Neural progenitor cell (in vitro differentiated cells): ENCODE data around the gene DOK4. TPM values are rescaled to one million over a fixed set of nuclear protein-coding genes. Genes with fewer than 3 reads are reported as not detected.

Experiments used
- DNase-seq: peaks from one replicate; pipeline ENCODE4 v3.0.0-alpha.2; 2016; ENCODE audit warnings: low spot score
- H2AFZ ChIP-seq: fragments of 200-600 bp; sonication (generic); replicated peaks from 2 replicates; pipeline ENCODE4 v1.6.1; 2016; ENCODE audit warnings: antibody characterized with exemption
- H3F3A ChIP-seq: fragments of 200-600 bp; sonication (generic); 2 replicates; pipeline ENCODE4 v1.6.1; 2016; ENCODE audit warnings: antibody characterized with exemption, low read depth
- H3K27ac ChIP-seq: fragments of 200-600 bp; sonication (generic); 2 replicates; pipeline ENCODE4 v1.5.1; 2016; ENCODE audit warnings: mild to moderate bottlenecking
- H3K27me3 ChIP-seq: fragments of 200-600 bp; sonication (generic); 2 replicates; pipeline ENCODE4 v1.6.1; 2016; ENCODE audit warnings: mild to moderate bottlenecking, moderate library complexity
- H3K36me3 ChIP-seq: fragments of 200-600 bp; sonication (generic); 2 replicates; pipeline ENCODE4 v1.5.1; 2016
- H3K4me1 ChIP-seq: fragments of 200-600 bp; sonication (generic); 2 replicates; pipeline ENCODE4 v1.6.1; 2016; ENCODE audit warnings: mixed run types
- H3K4me2 ChIP-seq: fragments of 200-600 bp; sonication (generic); 2 replicates; pipeline ENCODE4 v1.6.1; 2016
- H3K4me3 ChIP-seq: fragments of 200-600 bp; sonication (generic); 2 replicates; pipeline ENCODE4 v1.5.1; 2016
- H3K79me2 ChIP-seq: fragments of 200-600 bp; sonication (generic); 2 replicates; pipeline ENCODE4 v1.6.1; 2016; ENCODE audit warnings: low read depth
- H3K9ac ChIP-seq: fragments of 200-600 bp; sonication (generic); 2 replicates; pipeline ENCODE4 v1.6.1; 2016
- H3K9me3 ChIP-seq: fragments of 200-600 bp; sonication (generic); 2 replicates; pipeline ENCODE4 v1.5.1; 2016; ENCODE audit warnings: low read depth
- H4K20me1 ChIP-seq: fragments of 200-600 bp; sonication (generic); 2 replicates; pipeline ENCODE4 v1.6.1; 2016; ENCODE audit warnings: low read depth
- H3K27ac Mint-ChIP-seq: 3 replicates; pipeline ENCODE4 v1.8.0; 2021; ENCODE audit warnings: mixed read lengths
- H3K27me3 Mint-ChIP-seq: 2 replicates; pipeline ENCODE4 v1.8.0; 2022; ENCODE audit warnings: low read depth, mild to moderate bottlenecking, inconsistent platforms, moderate library complexity, mixed read lengths; ENCODE audit not compliant: insufficient read depth
- H3K36me3 Mint-ChIP-seq: 3 replicates; pipeline ENCODE4 v1.8.0; 2021; ENCODE audit warnings: mixed read lengths
- H3K4me1 Mint-ChIP-seq: 3 replicates; pipeline ENCODE4 v1.8.0; 2021; ENCODE audit warnings: mixed read lengths
- H3K4me3 Mint-ChIP-seq: 3 replicates; pipeline ENCODE4 v1.8.0; 2021; ENCODE audit warnings: mild to moderate bottlenecking, moderate library complexity, mixed read lengths
- H3K9me3 Mint-ChIP-seq: 3 replicates; pipeline ENCODE4 v1.8.0; 2020; ENCODE audit warnings: mixed read lengths
- EZH2 ChIP-seq: fragments of 200-600 bp; sonication (generic); IDR thresholded peaks from 2 replicates; pipeline ENCODE4 v1.6.1; 2017; ENCODE audit warnings: antibody characterized with exemption, mild to moderate bottlenecking, moderate library complexity
- EZH2phosphoT487 ChIP-seq: fragments of 200-600 bp; sonication (generic); IDR thresholded peaks from 2 replicates; pipeline ENCODE4 v1.6.1; 2017; ENCODE audit warnings: antibody characterized with exemption
- total RNA-seq: library from RNA; depleted of rRNA; stranded (reverse); fragments of >200 nt; gene quantifications from 2 replicates; pipeline ENCODE4 v1.2.3, GENCODE V29; 2015; ENCODE audit warnings: low replicate concordance
- TF ChIP-seq, protein P1 (sequence below): fragments of 200-600 bp; sonication (generic); IDR thresholded peaks from 2 replicates; pipeline ENCODE4 v1.5.1; 2017; ENCODE audit warnings: antibody characterized with exemption, mild to moderate bottlenecking

Gene DOK4
- total RNA-seq, 1 donor from 2014 or later, result 10.5 TPM

DNA sequence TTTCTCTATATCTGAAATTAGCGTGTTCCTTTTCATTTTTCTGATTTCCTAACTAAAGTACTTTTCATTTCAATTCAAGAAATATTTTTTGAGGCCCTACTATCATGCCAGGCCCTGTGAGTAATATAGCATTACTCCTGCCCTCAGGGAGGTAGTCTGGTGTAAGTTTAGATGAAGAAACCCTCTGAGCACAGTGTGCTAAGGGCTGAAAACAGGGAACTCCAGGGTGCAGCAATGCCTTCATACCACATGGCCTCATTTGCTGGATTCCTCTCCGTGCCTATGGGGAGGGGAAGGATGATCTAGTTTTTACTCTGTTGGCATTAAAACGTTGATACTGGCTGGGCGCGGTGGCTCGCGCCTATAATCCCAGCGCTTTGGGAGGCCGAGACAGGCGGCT, 34.3 kb downstream of the DOK4 start:
- TF ChIP-seq, protein P1, sequence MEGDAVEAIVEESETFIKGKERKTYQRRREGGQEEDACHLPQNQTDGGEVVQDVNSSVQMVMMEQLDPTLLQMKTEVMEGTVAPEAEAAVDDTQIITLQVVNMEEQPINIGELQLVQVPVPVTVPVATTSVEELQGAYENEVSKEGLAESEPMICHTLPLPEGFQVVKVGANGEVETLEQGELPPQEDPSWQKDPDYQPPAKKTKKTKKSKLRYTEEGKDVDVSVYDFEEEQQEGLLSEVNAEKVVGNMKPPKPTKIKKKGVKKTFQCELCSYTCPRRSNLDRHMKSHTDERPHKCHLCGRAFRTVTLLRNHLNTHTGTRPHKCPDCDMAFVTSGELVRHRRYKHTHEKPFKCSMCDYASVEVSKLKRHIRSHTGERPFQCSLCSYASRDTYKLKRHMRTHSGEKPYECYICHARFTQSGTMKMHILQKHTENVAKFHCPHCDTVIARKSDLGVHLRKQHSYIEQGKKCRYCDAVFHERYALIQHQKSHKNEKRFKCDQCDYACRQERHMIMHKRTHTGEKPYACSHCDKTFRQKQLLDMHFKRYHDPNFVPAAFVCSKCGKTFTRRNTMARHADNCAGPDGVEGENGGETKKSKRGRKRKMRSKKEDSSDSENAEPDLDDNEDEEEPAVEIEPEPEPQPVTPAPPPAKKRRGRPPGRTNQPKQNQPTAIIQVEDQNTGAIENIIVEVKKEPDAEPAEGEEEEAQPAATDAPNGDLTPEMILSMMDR, result no peak
- TF ChIP-seq EZH2, result no peak
- TF ChIP-seq EZH2phosphoT487, result no peak
- H3K4me1 Mint-ChIP-seq, result peaks cover 8% of the 10 kb centered on the region
- no peak overlapping the region for H3K4me3 ChIP-seq
- H3K9me3 ChIP-seq, result no peaks in the 10 kb centered on the region
- H3F3A ChIP-seq, result no peaks in the 10 kb centered on the region
- no peak overlapping the region for H3K27ac Mint-ChIP-seq
- H3K27me3 Mint-ChIP-seq, result peaks cover 2% of the 10 kb centered on the region
- peaks cover 20% of the 10 kb centered on the region for H3K36me3 Mint-ChIP-seq
- no peak overlapping the region for H3K4me2 ChIP-seq
- no peaks in the 10 kb centered on the region for H3K9me3 Mint-ChIP-seq
- H2AFZ ChIP-seq, result no peak overlapping the region
- H3K9ac ChIP-seq, result no peak overlapping the region
- no peak for DNase-seq
- peaks cover 3% of the 10 kb centered on the region for H4K20me1 ChIP-seq
- H3K36me3 ChIP-seq, result no peaks in the 10 kb centered on the region
- no peaks in the 10 kb centered on the region for H3K4me1 ChIP-seq
- no peak overlapping the region for H3K4me3 Mint-ChIP-seq
- peaks cover 4% of the 10 kb centered on the region for H3K79me2 ChIP-seq
- H3K27ac ChIP-seq, result no peak overlapping the region
- no peaks in the 10 kb centered on the region for H3K27me3 ChIP-seq

DNA sequence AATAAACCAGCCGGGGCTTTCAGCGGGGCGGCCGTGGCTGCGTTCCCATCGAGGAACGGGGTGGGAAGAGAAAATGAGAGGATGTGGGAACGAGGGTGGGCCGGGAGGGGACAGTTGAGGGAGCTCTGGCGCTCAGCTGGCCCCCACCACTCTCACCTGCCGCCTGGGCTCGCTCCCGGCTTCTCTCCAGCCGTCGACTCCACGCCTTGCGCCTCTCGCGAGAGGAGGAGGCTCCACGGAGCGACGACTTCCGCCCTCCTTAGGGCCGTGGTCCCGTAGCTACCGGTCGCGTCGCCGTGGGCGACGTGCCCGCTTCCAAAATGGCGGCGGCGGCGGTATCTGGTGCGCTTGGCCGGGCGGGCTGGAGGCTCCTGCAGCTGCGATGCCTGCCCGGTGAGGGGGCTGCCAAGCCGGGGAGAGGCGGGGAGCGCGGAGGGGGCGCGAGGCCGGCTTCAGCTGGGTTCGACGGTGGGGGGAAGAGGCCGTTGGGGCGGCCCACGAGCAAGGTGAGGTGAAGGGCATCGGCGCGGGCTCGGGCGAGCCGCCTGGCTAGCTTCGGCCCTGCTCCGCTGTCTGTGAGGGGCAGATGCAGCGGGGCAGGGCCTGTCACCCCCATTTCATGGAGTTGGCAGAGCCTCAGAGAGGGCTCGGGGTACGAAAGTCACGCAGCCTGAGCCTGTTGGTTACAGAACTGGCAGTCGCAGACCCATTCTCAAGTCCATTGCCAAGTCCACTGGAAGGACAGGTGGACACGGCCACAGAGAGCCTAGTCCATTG, 38.9 kb downstream of the DOK4 start, which contains the start of the genes CIAPIN1 and COQ9:
CIAPIN1 (minus strand) TSS at position 200 of the 777 bp plus-strand sequence. CDS start 6,457 bp downstream, outside the sequence.
COQ9 (plus strand) TSS at position 294 of the 777 bp plus-strand sequence; CDS start at position 321, 27 bp downstream.
- H4K20me1 ChIP-seq, result no peaks in the 10 kb centered on the region
- H3K4me1 Mint-ChIP-seq, result peaks cover 17% of the 10 kb centered on the region
- H3K27me3 ChIP-seq, result no peaks in the 10 kb centered on the region
- H3K4me3 ChIP-seq, result peak within 1 kb of the TSS; percentile 91
- peak within 1 kb of the TSS; percentile 80 for H2AFZ ChIP-seq
- no peaks in the 10 kb centered on the region for H3K36me3 ChIP-seq
- no peaks in the 10 kb centered on the region for H3F3A ChIP-seq
- peak within 1 kb of the TSS; percentile 92 for H3K4me2 ChIP-seq
- H3K27me3 Mint-ChIP-seq, result peaks cover 2% of the 10 kb centered on the region
- peak within 1 kb of the TSS; percentile 94 for H3K27ac Mint-ChIP-seq
- no peaks in the 10 kb centered on the region for H3K4me1 ChIP-seq
- no peaks in the 10 kb centered on the region for H3K9me3 Mint-ChIP-seq
- H3K9me3 ChIP-seq, result no peaks in the 10 kb centered on the region
- H3K36me3 Mint-ChIP-seq, result peaks cover 10% of the 10 kb centered on the region
- peak within 1 kb of the TSS; percentile 88 for H3K9ac ChIP-seq
- DNase-seq, result peak; percentile 97
- peak within 1 kb of the TSS; percentile 95 for H3K4me3 Mint-ChIP-seq
- TF ChIP-seq, protein P1, result no peak
- TF ChIP-seq EZH2, result no peak
- no peak for TF ChIP-seq EZH2phosphoT487
- H3K79me2 ChIP-seq, result peaks cover 50% of the 10 kb centered on the region
- H3K27ac ChIP-seq, result no peak within 1 kb of the TSS

DNA sequence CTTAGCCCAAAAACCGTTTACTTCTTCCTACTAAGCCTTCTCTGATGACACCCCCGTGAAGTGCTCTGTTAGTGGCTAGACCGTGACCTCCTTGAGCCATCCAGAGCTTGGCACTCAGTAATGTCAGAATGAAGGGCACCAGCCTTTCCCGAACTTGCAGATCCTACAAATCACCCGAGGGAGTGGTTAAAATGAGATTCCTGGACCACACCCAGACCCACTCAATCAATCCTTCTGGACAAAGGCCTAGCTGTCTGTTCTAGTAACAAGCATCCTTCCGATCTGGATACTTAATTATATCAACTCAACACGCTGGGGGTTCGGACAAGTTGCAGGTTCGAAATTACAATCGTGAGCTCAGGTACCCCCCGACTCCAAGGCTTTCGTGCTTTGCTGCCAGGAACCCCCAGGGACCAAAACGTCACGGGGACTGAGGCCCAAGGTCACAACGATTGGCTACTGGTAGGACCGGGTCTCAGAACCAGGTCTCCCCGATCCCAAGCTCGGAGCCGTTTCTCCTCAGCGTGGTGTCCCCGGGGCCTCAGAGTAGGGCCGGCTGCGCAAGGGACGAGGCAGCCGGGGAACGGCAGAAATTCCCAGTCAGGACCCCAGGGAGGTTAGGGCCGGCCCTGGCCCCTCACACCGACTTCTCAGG, 39.6 kb downstream of the DOK4 start:
- Histone ChIP-seq H2AFZ (peak overlapping the region; percentile 80), H3K27me3 (no peaks in the 10 kb centered on the region), H3K36me3 (no peaks in the 10 kb centered on the region), H3K9me3 (no peaks in the 10 kb centered on the region), H3K9ac (peak overlapping the region; percentile 88), H3K4me2 (peak overlapping the region; percentile 92), H3K4me1 (no peaks in the 10 kb centered on the region), H3K79me2 (peaks cover 56% of the 10 kb centered on the region), H4K20me1 (no peaks in the 10 kb centered on the region), H3F3A (no peaks in the 10 kb centered on the region), H3K4me3 (peak overlapping the region; percentile 91), H3K27ac (no peak overlapping the region)
- Mint-ChIP-seq H3K9me3 (no peaks in the 10 kb centered on the region), H3K27me3 (peaks cover 2% of the 10 kb centered on the region), H3K27ac (peak overlapping the region; percentile 94), H3K4me1 (peaks cover 17% of the 10 kb centered on the region), H3K4me3 (peak overlapping the region; percentile 95), H3K36me3 (peaks cover 11% of the 10 kb centered on the region)
- no peak for DNase-seq
- TF ChIP-seq, protein P1, result no peak
- TF ChIP-seq EZH2phosphoT487 (no peak), EZH2 (no peak)
